Measurements from ENCODE around the gene ZFPL1.

The ZFPL1 gene

GRCh38 chr11:65087827-65088226 lies 3.8 kb downstream of the ZFPL1 start:
- no peak overlapping the region for H3K4me3 ChIP-seq (ENCODE audit: low read length)
- DNase-seq (ENCODE audit: low read depth) = no peak
- TF ChIP-seq, protein P1, sequence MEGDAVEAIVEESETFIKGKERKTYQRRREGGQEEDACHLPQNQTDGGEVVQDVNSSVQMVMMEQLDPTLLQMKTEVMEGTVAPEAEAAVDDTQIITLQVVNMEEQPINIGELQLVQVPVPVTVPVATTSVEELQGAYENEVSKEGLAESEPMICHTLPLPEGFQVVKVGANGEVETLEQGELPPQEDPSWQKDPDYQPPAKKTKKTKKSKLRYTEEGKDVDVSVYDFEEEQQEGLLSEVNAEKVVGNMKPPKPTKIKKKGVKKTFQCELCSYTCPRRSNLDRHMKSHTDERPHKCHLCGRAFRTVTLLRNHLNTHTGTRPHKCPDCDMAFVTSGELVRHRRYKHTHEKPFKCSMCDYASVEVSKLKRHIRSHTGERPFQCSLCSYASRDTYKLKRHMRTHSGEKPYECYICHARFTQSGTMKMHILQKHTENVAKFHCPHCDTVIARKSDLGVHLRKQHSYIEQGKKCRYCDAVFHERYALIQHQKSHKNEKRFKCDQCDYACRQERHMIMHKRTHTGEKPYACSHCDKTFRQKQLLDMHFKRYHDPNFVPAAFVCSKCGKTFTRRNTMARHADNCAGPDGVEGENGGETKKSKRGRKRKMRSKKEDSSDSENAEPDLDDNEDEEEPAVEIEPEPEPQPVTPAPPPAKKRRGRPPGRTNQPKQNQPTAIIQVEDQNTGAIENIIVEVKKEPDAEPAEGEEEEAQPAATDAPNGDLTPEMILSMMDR (IDR thresholded peaks at IDR 0.05; ENCODE audit: insufficient read depth, low read depth, low read length, missing control alignments) = no peak

GRCh38 chr11:65089621-65090020 lies 5.6 kb downstream of the ZFPL1 start:
- TF ChIP-seq, protein P1 (IDR thresholded peaks at IDR 0.05; ENCODE audit: insufficient read depth, low read depth, low read length, missing control alignments) = no peak
- no peak for DNase-seq (ENCODE audit: low read depth)
- no peak overlapping the region for H3K4me3 ChIP-seq (ENCODE audit: low read length)

DNA sequence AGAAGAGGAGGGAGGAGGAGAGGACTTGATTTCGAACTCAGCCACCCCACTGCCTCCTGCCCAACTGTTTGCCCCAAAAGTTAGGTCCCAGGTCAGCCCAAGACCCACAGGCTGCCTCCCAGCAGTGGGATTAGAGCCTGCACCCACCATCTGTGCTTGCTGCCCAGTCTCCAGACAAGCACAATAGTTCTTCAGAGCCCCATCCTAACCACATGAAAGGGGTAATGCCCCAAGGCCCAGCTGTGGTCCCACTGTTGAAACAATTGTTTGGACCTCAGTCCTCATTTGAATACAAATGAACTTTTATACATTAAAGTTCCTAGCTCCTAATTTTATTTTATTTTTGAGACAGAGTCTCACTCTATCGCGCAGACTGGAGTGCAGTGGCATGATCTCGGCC lies 6.6 kb downstream of the ZFPL1 start:
- H3K4me3 ChIP-seq (ENCODE audit: low read length) = no peak overlapping the region
- TF ChIP-seq, protein P1 (IDR thresholded peaks at IDR 0.05; ENCODE audit: insufficient read depth, low read depth, low read length, missing control alignments) = no peak
- DNase-seq (ENCODE audit: low read depth) = no peak

DNA sequence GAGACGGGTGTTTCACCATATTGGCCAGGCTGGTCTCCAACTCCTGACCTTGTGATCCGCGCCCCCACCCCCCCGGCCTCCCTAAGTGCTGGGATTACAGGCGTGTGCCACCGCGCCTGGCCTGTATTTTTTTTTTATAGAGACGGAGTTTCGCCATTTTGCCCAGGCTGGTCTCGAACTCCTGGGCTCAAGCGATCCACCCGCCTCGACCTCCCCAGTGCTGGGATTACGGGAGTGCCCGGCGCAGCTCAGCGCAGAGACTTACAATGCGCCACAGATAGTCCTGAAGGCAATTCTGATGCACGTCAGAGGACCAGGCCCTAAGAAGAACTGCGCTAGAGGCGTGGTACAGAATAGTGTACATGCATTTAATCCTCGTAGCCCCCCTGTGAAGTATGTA lies 11.4 kb downstream of the ZFPL1 start:
- TF ChIP-seq, protein P1 (IDR thresholded peaks at IDR 0.05; ENCODE audit: insufficient read depth, low read depth, low read length, missing control alignments) = no peak
- no peak for DNase-seq (ENCODE audit: low read depth)
- peak overlapping the region; percentile 81 for H3K4me3 ChIP-seq (ENCODE audit: low read length)

DNA sequence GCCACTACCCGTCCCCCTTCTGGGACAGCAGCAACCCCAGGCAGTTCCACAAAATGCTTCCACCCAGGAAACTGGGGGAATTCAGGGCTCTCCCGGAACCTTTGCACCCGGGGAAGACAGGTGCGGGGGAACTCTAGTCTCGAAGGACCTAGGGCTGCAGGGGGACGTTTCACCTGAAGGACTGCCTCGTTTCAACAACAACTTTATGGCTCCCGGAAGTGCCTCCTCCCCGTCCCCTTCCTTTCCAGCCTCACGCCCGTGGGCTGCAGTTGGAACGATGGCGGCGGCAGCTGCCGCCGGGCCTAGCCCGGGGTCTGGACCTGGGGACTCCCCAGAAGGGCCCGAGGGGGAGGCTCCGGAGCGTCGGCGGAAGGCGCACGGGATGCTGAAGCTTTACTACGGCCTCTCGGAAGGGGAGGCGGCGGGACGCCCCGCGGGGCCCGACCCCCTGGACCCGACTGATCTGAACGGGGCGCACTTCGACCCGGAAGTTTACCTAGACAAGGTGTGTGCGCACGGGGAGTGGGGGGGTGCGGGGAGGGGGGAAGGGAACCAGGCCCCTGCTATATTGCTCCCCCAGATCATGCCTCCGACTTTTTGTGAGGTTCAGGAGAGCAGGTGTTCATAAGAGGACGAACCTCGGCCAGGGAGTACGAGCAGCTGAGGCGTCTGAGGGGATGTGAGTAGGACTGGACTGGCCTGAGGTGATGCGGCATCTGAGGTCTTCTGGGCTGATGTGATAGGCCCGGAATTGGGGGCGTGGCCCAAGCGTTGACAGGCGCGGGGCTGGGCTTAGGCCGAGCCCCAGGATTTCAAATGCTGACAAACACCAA lies 12.2 kb downstream of the ZFPL1 start, which contains the start of gene VPS51:
TSS of gene VPS51 (plus strand) at position 241 of the 833 bp plus-strand sequence. CDS start at position 278, 37 bp downstream.
- DNase-seq (ENCODE audit: low read depth) = peak; percentile 93
- TF ChIP-seq, protein P1 (IDR thresholded peaks at IDR 0.05; ENCODE audit: insufficient read depth, low read depth, low read length, missing control alignments) = no peak
- peak within 1 kb of the TSS; percentile 81 for H3K4me3 ChIP-seq (ENCODE audit: low read length)

- peak overlapping the region; percentile 81 for H3K4me3 ChIP-seq (ENCODE audit: low read length)
- TF ChIP-seq, protein P1 (IDR thresholded peaks at IDR 0.05; ENCODE audit: insufficient read depth, low read depth, low read length, missing control alignments) = no peak
Measured at GRCh38 chr11:65096926-65097325, 12.9 kb downstream of the ZFPL1 start.

More at GRCh38 chr11:65096926-65097325, 12.9 kb downstream of the ZFPL1 start:
- DNase-seq (ENCODE audit: low read depth) = no peak
